Activated T-helper 9 cell treated with anti-CD3 and anti-CD28 coated beads, Interleukin-2, amount 50 U/mL, for 16 hours (primary cell): ENCODE results near the gene ATP5ME.
A peak's percentile ranks its signal among the peaks of the same experiment; 100 is the strongest.
"Not testable (repeated sequence)": the region's sequence is repeated elsewhere in the genome, so short reads cannot be mapped to it uniquely, and the experiment has no call there.

Experiments
- DNase-seq: peaks from one replicate; pipeline ENCODE4 v3.0.0-alpha.2; 2020; ENCODE audit warnings: low read depth

ATP5ME gene

GRCh38 chr4:654871-655463 is 19.1 kb downstream of the ATP5ME start:
- no peak for DNase-seq

DNA sequence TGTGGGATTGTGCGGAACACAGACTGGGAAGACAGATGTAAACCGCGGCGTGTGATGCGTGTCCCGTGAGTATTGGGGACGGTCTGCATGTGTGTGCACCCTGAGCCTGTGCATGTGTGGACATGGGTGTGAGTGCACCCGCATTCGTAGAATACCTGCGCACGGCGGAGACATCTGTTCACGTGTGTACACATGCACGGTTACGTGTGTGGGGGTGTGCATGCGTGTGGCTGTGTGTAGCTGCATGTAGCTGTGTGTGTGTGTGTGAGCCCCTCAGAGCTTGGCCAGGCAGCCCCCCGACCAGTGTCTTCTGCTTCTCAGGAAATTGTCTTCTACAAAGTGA is 19.6 kb downstream of the ATP5ME start:
- no peak for DNase-seq

DNA sequence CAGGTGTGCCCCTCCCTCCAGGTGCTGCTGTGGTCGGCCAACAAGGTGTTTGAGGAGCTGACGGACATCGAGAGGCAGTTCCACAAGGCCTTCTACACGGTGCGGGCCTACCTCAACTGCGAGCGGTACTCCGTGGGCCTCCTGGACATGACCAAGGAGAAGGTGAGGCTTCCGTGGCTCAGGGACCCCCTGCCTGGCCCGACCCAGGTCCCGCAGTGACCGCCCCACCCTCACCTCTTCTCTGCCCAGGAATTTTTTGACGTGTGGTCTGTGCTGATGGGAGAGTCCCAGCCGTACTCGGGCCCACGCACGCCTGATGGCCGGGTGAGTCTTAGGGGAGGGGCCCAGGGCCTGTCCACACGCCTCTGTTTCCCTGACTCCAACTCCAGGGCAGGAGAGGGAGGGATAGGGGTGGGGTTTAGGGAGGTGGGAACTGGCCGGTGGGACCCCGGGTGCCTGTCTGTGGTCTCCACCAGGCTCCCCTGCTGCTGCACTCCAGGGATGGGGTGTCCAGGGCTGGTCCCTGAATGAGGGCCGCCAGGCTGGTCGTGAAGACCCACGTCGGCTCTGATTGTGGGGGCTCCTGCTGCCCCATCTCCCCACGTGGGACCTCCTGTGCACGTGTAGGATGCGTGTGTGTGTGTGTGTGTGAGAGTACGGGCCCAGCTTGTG is 20.1 kb downstream of the ATP5ME start:
- no peak for DNase-seq

DNA sequence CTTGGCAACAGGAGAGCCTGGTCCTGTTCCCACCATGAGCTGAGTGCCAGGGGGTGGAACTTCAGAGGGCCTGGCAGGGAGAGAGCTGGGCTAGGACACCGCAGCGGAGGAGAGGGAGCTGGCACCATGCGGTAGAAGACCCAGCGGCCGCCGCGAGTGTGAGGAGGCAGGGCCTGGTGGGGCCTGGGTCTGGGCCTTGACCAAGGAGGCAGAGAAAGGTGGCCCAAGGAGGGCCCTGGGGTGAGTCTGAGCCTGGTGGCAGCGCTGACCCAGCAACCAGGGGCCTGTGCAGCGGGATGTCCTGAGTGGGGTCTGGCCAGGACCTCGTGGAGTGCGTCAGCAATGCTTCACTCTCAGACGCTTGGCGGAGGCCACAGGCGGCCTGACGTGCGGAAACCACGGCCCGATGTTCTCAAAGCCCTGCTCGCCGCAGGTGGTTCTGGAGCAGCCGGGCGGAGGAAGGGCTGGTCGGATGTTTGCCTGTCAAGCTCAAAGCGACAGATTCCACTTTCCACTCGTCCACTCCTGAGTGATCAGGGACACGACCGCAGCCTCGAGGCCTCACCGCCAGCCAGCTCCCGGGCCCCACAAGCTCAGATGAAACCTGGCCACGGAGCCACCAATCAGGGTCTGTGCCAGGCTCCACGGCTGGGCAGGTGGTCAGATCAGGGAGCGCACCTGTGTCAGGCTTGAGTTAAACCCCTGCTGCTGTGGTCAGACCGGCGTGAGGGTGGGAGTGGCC is 20.8 kb downstream of the ATP5ME start:
- no peak for DNase-seq

GRCh38 chr4:651884-652642 is 22.0 kb downstream of the ATP5ME start:
- no peak for DNase-seq

DNA sequence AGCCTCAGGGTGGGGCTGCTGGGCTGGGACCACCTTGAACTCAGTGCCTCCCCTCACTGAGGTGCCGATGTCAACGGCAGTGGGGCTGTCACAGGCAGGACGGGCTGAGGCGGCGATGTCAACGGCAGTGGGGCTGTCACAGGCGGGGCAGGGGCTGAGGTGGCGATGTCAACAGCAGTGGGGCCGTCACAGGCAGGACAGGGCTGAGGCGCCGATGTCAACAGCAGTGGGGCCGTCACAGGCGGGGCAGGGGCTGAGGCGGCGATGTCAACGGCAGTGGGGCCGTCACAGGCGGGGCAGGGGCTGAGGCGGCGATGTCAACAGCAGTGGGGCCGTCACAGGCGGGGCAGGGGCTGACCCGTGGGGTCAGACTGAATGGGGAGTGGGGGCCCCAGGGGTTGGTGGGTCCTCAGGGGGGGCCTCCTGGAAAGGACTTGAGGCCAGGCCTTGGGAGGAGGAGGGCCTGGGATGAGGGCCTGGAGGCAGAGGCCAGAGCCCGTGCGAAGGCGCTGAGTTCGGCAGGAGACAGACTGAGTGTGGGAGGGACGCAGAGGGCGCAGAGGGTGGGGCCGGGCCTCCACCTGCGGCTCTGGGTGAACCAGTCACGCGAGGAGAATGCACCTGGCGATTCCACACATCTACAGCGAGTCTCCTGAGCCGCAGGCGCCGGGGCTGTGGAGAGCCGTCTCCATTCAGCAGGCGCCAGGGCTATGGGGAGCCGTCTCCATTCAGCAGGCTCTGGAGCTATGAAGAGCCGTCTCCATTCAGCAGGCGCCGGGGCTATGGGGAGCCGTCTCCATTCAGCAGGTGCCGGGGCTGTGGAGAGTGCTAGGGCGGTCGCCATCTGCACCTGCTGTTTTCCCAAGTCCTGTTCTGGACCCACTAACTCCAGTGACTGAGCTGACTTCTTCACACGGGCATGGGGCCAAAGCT is 22.9 kb downstream of the ATP5ME start:
- no peak for DNase-seq

GRCh38 chr4:650461-650860 is 23.6 kb downstream of the ATP5ME start:
- DNase-seq: no peak

- DNase-seq: no peak
Measured at GRCh38 chr4:649751-650310, 24.2 kb downstream of the ATP5ME start.

DNA sequence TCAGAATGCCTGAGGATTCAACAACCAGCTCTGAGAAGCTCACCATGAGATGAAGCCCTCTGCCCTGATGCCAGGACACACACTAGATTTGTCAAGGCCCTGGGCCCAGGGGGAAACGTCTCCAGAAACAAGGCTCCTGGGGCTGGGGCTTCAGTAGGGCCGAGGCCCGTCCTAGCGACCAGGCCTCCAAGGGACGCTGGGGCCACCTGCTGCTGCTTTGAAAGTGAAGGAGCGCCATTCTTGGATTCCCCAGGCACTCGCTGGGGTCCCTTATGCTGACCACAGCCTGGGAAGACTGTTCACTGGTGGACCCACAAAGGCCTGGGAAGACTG is 24.8 kb downstream of the ATP5ME start:
- no peak for DNase-seq

- DNase-seq: no peak
Measured at GRCh38 chr4:648579-649292, 25.3 kb downstream of the ATP5ME start.

DNA sequence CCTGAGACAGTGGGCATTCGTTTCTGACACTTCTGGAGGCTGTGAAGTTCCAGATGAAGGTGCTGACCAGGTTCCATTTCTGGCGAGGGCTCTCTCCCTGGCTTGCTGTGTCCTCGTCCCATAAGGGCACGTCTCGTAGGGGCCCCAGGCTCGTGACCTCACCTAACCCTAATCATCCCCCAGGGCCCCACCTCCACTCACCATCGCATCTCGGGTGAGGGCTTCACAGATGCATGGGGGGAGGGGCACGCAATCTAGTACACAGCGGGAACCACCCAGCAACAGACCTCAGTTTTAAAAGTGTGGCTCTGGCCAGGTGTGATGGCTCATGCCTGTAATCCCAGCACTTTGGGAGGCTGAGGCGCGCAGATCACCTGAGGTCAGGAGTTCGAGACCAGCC is 26.6 kb downstream of the ATP5ME start:
- DNase-seq: no peak

- peak; percentile 15 for DNase-seq
Measured at GRCh38 chr4:646460-646859, 27.6 kb downstream of the ATP5ME start.

- DNase-seq: not testable (repeated sequence)
Measured at GRCh38 chr4:642366-642765, 31.7 kb downstream of the ATP5ME start.

- no peak for DNase-seq
Measured at GRCh38 chr4:637536-638280, 36.4 kb downstream of the ATP5ME start.

DNA sequence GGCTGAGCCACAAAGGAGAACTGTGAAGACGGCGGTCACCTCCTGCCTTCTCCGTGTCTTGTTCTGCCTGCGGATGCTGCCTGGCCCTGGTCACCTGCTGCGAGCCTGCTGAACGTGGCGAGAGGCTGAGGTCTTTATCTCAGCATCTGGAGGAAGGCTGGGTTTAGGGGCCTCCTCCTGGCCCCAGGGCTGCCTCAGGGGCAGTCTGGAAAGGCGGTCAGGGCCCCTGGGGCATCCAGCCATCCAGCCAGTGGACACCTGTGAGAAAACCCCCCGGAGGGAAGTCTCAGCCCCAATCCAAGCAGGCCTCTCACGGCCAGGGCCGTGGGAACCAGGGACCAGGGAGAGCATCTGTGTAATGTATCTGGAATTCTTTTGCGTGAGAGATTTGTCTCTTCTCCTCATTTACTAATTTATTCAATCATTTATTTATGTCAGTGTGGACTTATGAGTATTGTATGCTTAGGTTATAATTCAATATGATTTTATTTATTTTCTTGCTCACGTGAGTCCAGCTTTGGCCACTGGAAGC is 37.4 kb downstream of the ATP5ME start:
- no peak for DNase-seq

- no peak for DNase-seq
Measured at GRCh38 chr4:635851-636627, 38.0 kb downstream of the ATP5ME start.

DNA sequence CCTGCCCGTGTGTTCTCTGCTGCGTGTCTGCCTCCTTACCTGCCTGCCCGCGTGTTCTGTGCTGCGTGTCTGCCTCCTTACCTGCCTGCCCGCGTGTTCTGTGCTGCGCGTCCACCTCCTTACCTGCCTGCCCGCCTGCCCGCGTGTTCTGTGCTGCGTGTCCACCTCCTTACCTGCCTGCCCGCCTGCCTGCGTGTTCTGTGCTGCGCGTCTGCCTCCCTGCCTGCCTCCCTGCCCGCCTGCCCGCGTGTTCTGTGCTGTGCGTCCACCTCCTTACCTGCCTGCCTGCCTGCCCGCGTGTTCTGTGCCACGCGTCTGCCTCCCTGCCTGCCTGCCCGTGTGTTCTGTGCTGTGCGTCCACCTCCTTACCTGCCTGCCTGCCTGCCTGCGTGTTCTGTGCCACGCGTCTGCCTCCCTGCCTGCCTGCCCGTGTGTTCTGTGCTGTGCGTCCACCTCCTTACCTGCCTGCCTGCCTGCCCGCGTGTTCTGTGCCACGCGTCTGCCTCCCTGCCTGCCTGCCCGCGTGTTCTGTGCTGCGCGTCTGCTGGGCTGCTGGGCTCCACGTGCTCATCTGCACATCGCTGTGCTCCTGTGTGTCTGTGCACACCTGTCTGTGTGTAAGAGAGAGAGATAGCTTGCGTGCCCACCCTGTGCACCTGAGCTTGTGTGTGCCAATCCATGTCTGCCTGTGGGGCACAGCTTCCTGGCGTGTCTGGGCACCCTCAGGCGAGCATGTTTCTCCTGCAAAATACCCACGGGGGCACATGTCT is 38.8 kb downstream of the ATP5ME start:
- DNase-seq: not testable (repeated sequence)

- no peak for DNase-seq
Measured at GRCh38 chr4:634599-634985, 39.5 kb downstream of the ATP5ME start.
